Vagina (tissue), 2 donors: Measurements from ENCODE around the gene PPP2R3A. TPM values are rescaled to one million over a fixed set of nuclear protein-coding genes. Genes with fewer than 3 reads are reported as not detected.

ENCODE experiments used
- DNase-seq, 2 donors: peaks; one replicate each; pipeline ENCODE4 v3.0.0-alpha.2; 2017; ENCODE audit errors: extremely low spot score in 2 of 2
- H3K27ac ChIP-seq: fragments of 200-600 bp; sonication (generic); one replicate; pipeline ENCODE4 v1.5.1; 2019
- H3K27me3 ChIP-seq: fragments of 200-600 bp; sonication (generic); one replicate; pipeline ENCODE4 v1.5.1; 2019
- H3K36me3 ChIP-seq, 2 donors: fragments of 200-600 bp; sonication (generic); one replicate each; pipeline ENCODE4 v1.5.1; 2017 to 2019
- H3K4me1 ChIP-seq: fragments of 200-600 bp; sonication (generic); one replicate; pipeline ENCODE4 v1.5.1; 2019
- H3K4me3 ChIP-seq, 2 donors: fragments of 200-600 bp; sonication (generic); 1 replicate in 1 of 2; 2 replicates in 1 of 2; pipeline ENCODE4 v1.5.1; 2016 to 2019
- H3K9me3 ChIP-seq: fragments of 200-600 bp; sonication (generic); one replicate; pipeline ENCODE4 v1.5.1; 2019
- POLR2A ChIP-seq, 2 donors: fragments of 450-650 bp; IDR thresholded peaks; one replicate each; pipeline ENCODE4 v1.6.1; 2017; ENCODE audit warnings: antibody characterized with exemption in 2 of 2, mild to moderate bottlenecking in 2 of 2, moderate library complexity in 2 of 2
- POLR2AphosphoS5 ChIP-seq, 2 donors: sonication (generic); formaldehyde crosslinking; IDR thresholded peaks; one replicate each; pipeline ENCODE4 v1.9.0; 2017; ENCODE audit warnings: antibody characterized with exemption in 2 of 2, mild to moderate bottlenecking in 2 of 2, low read depth in 1 of 2; ENCODE audit not compliant: insufficient read depth in 1 of 2
- intact Hi-C: fragments of 100-400 bp; cut with DNase I; formaldehyde crosslinking; loops from one replicate; pipeline ENCODE4 v1.15.1; 2023
- total RNA-seq: library from RNA; depleted of rRNA; stranded (reverse); fragments of >200 nt; gene quantifications from one replicate; pipeline ENCODE4 v1.2.3, GENCODE V29; 2016
- TF ChIP-seq, protein P1 (sequence below), 3 experiments: fragments of 450-650 bp in 2 of 3; fragments of 200-600 bp in 1 of 3; sonication (generic) in 1 of 3; IDR thresholded peaks; one replicate each; pipeline ENCODE4 v1.5.1; 2017 to 2019; ENCODE audit warnings: antibody characterized with exemption in 3 of 3, mild to moderate bottlenecking in 2 of 3, moderate library complexity in 2 of 3

PPP2R3A gene
- total RNA-seq, 1 donor from 2014 or later = 15.5 TPM

DNA sequence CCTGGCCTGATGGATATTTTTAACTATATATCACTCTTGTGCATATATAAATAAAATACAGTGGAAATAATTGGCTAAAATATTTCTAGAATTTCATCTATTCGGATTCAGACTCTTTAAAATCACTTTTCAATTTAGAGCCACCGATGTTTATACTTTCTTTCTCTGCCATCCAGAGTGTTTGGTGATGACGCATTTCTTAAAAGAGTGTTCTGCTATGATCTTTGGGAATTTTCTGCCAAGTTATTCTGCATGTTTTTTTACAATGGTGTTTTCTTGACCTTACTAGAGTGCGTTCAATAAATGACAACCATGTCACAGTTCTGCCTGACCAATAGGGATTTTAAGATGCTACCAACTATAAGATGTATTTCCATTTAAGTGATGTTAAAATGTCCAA lies 30.2 kb downstream of the PPP2R3A start:
- Histone ChIP-seq H3K27ac (no peak overlapping the region), H3K9me3 (no peaks in the 10 kb centered on the region)

DNA sequence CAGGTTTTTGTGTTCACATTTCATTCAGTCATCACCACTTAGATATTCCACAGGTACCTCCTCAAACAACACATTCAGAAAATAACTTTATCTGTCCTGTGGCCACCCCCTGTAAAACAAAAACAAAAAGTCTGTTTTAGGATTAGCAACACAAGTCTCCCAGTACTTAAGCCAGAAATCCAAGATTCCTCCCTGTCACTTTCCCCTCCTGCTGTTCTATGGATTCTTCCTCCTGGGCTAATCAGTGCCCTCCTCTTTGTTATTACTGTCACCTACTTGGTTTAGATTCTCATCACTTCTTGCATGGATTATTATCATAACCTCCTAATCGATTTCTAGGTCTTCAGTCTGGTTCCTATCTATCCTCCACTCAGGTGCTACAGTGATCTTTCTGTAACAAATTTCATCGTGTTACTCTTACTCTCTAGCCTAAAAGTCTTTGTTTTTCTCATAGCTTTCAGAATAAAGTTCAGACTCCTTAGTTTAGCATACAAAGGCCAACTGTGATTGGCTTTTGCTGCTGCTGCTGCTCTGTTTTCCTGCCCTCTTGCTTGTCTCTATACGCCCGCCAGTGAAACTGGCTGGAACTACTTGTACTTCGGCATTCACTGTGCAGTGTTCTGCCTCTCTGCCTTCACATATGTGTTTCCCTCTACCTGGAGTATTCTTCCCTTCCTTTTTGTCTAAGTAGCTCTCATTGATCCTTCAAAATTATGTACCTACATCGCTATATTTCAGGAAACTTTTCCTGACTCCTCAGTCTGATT lies 32.2 kb downstream of the PPP2R3A start:
- Histone ChIP-seq H3K27ac (no peak overlapping the region), H3K4me1 (peaks cover 14% of the 10 kb centered on the region)
- intact Hi-C loops = no loop called here

More for the DNA sequence above, 30.2 kb downstream of the PPP2R3A start:
- TF ChIP-seq POLR2A (IDR thresholded peaks at IDR 0.05) = no peak
- TF ChIP-seq POLR2AphosphoS5 (IDR thresholded peaks at IDR 0.05; ENCODE audit: insufficient read depth in 1 of 2, low read depth in 1 of 2) = no peak
- TF ChIP-seq, protein P1, sequence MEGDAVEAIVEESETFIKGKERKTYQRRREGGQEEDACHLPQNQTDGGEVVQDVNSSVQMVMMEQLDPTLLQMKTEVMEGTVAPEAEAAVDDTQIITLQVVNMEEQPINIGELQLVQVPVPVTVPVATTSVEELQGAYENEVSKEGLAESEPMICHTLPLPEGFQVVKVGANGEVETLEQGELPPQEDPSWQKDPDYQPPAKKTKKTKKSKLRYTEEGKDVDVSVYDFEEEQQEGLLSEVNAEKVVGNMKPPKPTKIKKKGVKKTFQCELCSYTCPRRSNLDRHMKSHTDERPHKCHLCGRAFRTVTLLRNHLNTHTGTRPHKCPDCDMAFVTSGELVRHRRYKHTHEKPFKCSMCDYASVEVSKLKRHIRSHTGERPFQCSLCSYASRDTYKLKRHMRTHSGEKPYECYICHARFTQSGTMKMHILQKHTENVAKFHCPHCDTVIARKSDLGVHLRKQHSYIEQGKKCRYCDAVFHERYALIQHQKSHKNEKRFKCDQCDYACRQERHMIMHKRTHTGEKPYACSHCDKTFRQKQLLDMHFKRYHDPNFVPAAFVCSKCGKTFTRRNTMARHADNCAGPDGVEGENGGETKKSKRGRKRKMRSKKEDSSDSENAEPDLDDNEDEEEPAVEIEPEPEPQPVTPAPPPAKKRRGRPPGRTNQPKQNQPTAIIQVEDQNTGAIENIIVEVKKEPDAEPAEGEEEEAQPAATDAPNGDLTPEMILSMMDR (IDR thresholded peaks at IDR 0.05) = no peak
- Histone ChIP-seq H3K4me1 (peaks cover 14% of the 10 kb centered on the region), H3K36me3 (no peaks in the 10 kb centered on the region), H3K27me3 (no peaks in the 10 kb centered on the region), H3K4me3 (no peak overlapping the region)
- DNase-seq = no peak
- intact Hi-C loops = no loop called here

DNA sequence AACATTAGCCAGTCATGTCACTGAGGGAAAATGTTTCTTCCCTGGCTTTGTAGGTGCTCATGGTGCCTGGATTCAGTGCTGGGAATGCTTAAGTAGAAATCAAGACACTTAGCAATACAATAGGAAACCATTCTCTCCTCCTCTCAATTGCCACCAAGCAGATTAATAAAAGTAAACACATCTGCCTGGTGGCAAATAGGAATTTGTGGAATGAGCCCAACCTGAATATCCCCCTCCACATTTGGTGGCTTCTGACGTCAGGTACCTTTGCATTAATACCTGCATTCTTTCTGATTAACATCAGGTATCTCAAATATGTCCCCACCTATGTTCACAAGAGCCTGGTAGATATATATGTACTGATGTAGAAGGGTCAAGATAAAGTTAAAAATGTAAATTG lies 42.7 kb downstream of the PPP2R3A start:
- Histone ChIP-seq H3K36me3 (no peaks in the 10 kb centered on the region), H3K9me3 (no peaks in the 10 kb centered on the region), H3K27ac (no peak overlapping the region), H3K4me1 (no peaks in the 10 kb centered on the region), H3K27me3 (no peaks in the 10 kb centered on the region), H3K4me3 (no peak overlapping the region)
- no peak for DNase-seq
- no peak for TF ChIP-seq POLR2A (IDR thresholded peaks at IDR 0.05)
- TF ChIP-seq, protein P1 (IDR thresholded peaks at IDR 0.05) = no peak
- no peak for TF ChIP-seq POLR2AphosphoS5 (IDR thresholded peaks at IDR 0.05; ENCODE audit: insufficient read depth in 1 of 2, low read depth in 1 of 2)
- intact Hi-C loops = no loop called here

More for the DNA sequence above, 32.2 kb downstream of the PPP2R3A start:
- TF ChIP-seq POLR2A (IDR thresholded peaks at IDR 0.05) (no peak), POLR2AphosphoS5 (IDR thresholded peaks at IDR 0.05; ENCODE audit: insufficient read depth in 1 of 2, low read depth in 1 of 2) (no peak)
- TF ChIP-seq, protein P1 (IDR thresholded peaks at IDR 0.05) = no peak
- Histone ChIP-seq H3K36me3 (no peaks in the 10 kb centered on the region), H3K9me3 (no peaks in the 10 kb centered on the region), H3K27me3 (no peaks in the 10 kb centered on the region), H3K4me3 (no peak overlapping the region)
- no peak for DNase-seq

DNA sequence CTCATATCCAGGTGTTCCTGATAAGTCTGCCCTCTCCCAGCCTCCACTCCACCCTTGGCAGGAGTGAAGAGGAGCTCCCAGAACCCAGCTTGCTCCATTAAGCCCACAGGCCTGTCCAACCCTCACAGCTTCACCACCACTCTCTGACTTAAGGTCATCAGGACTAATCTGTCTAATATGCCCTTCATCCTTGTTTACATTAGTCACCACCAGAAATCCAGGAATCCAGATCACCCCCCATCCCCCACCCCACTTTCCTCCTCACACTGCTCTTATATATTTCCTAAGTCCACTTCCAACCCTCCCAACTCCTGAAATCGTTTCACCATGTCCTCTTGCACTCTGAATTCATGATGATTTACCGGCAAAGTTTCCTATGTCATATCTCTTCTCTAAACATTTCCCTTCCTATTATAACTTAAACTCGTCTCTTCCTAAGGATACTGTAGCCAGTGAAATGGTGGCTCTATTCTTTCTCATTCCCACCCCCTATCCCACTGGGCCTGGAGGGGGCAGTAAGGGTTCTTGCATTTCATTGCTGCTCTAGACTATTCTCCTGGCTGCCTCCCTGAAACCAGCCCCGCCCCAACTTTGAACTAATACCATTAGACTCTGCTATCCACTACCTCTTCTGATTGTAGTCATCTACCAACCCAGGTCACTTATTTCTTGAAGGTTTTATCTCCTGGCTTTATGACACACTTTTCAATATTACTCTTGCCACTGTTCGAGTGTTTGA lies 43.4 kb downstream of the PPP2R3A start:
- Histone ChIP-seq H3K27me3 (no peaks in the 10 kb centered on the region), H3K36me3 (no peaks in the 10 kb centered on the region), H3K27ac (no peak overlapping the region), H3K4me3 (no peak overlapping the region), H3K9me3 (no peaks in the 10 kb centered on the region), H3K4me1 (no peaks in the 10 kb centered on the region)
- intact Hi-C loops = no loop called here
- DNase-seq = no peak
- TF ChIP-seq POLR2A (IDR thresholded peaks at IDR 0.05) (no peak), POLR2AphosphoS5 (IDR thresholded peaks at IDR 0.05; ENCODE audit: insufficient read depth in 1 of 2, low read depth in 1 of 2) (no peak)
- TF ChIP-seq, protein P1 (IDR thresholded peaks at IDR 0.05) = no peak

DNA sequence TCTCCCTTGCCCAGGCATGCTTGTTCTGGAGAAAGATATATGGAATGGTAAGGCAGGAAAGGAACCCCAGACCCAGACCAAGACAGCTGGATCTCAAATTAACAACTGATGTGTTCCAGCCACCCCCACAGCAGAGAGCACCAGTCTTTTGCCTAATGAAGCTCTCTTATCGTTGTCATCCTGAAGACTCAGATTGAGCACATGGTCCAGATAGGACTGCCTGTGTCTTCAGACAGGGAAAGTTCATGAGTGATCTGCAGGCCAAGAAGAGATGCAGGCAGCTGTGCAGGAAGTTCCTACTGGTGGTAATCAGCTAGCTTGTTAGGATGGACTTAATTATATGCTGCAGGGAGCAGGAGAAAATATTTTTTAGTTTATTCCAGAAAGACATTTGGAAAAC lies 53.3 kb downstream of the PPP2R3A start:
- peaks cover 17% of the 10 kb centered on the region for H3K4me1 ChIP-seq
- DNase-seq = no peak
- no peaks in the 10 kb centered on the region for H3K27me3 ChIP-seq
- H3K4me3 ChIP-seq = no peak overlapping the region
- TF ChIP-seq POLR2A (IDR thresholded peaks at IDR 0.05) (no peak), POLR2AphosphoS5 (IDR thresholded peaks at IDR 0.05; ENCODE audit: insufficient read depth in 1 of 2, low read depth in 1 of 2) (no peak)
- TF ChIP-seq, protein P1 (IDR thresholded peaks at IDR 0.05) = no peak
- H3K36me3 ChIP-seq = no peaks in the 10 kb centered on the region
- no peak overlapping the region for H3K27ac ChIP-seq
- intact Hi-C loops = no loop called here
- no peaks in the 10 kb centered on the region for H3K9me3 ChIP-seq
